WTC11 (cell line): Measurements from ENCODE around the gene WDR72. TPM values are rescaled to one million over a fixed set of nuclear protein-coding genes. Genes with fewer than 3 reads are reported as not detected.
A peak's percentile ranks its signal among the peaks of the same experiment; 100 is the strongest.

Experiments used
- ATAC-seq: fragments of 200-7000 bp; cut with Tn5 transposase; 2 replicates; pipeline ENCODE4 v1.10.0; 2021; ENCODE audit warnings: mild to moderate bottlenecking, moderate library complexity
- CTCF ChIA-PET: fragments of 300-600 bp; sonication (Branson Sonifier 250); formaldehyde crosslinking; loops from one replicate; lab custom pipeline; 2021; ENCODE audit warnings: antibody characterized with exemption; lab: Charles Lee
- POLR2A ChIA-PET: fragments of 350-600 bp; sonication (Branson Sonifier 250); formaldehyde crosslinking; loops from one replicate; lab custom pipeline; 2021; ENCODE audit warnings: antibody characterized with exemption; lab: Charles Lee
- DNase-seq: peaks from one replicate; pipeline ENCODE4 v3.0.0; 2021; ENCODE audit warnings: low spot score
- H3K27ac Mint-ChIP-seq: 2 replicates; pipeline ENCODE4 v1.8.0; 2021; ENCODE audit warnings: mixed read lengths
- H3K27me3 Mint-ChIP-seq: 2 replicates; pipeline ENCODE4 v1.8.0; 2021; ENCODE audit warnings: low read depth, mild to moderate bottlenecking, moderate library complexity, mixed read lengths
- H3K36me3 Mint-ChIP-seq: 2 replicates; pipeline ENCODE4 v1.8.0; 2021; ENCODE audit warnings: mixed read lengths
- H3K4me1 Mint-ChIP-seq: 2 replicates; pipeline ENCODE4 v1.8.0; 2022; ENCODE audit warnings: mixed read lengths
- H3K4me3 Mint-ChIP-seq: 2 replicates; pipeline ENCODE4 v1.8.0; 2021; ENCODE audit warnings: mild to moderate bottlenecking, moderate library complexity, mixed read lengths
- H3K9me3 Mint-ChIP-seq: 2 replicates; pipeline ENCODE4 v1.8.0; 2021; ENCODE audit warnings: mixed read lengths
- CREM ChIP-seq: sonication (generic); formaldehyde crosslinking; IDR thresholded peaks from 2 replicates; pipeline ENCODE4 v1.8.1; 2022; ENCODE audit warnings: mild to moderate bottlenecking, missing genetic modification reagents, moderate library complexity
- FOXP1 ChIP-seq: sonication (generic); formaldehyde crosslinking; IDR thresholded peaks from 2 replicates; pipeline ENCODE4 v1.8.0; 2022; ENCODE audit warnings: missing genetic modification reagents, mild to moderate bottlenecking, moderate library complexity, borderline replicate concordance
- GRHL2 ChIP-seq: fragments of 250-450 bp; sonication (Bioruptor Pico); IDR thresholded peaks from 2 replicates; pipeline ENCODE4 v1.8.0; 2022; ENCODE audit warnings: mild to moderate bottlenecking, moderate library complexity; ENCODE audit not compliant: insufficient replicate concordance, severe bottlenecking
- NR3C1 ChIP-seq: sonication (generic); formaldehyde crosslinking; conservative IDR thresholded peaks from 2 replicates; pipeline ENCODE4 v1.8.1; 2023; ENCODE audit warnings: low read depth, mild to moderate bottlenecking, missing genetic modification reagents
- SMAD4 ChIP-seq: sonication (generic); formaldehyde crosslinking; IDR thresholded peaks from 2 replicates; pipeline ENCODE4 v1.8.0; 2022; ENCODE audit warnings: mild to moderate bottlenecking, missing genetic modification reagents
- TEAD1 ChIP-seq: sonication (generic); formaldehyde crosslinking; IDR thresholded peaks from 2 replicates; pipeline ENCODE4 v1.8.0; 2022; ENCODE audit warnings: mild to moderate bottlenecking, missing genetic modification reagents
- TEAD4 ChIP-seq: sonication (generic); formaldehyde crosslinking; IDR thresholded peaks from 2 replicates; pipeline ENCODE4 v1.8.0; 2022; ENCODE audit warnings: mild to moderate bottlenecking, missing genetic modification reagents
- ZNF263 ChIP-seq: sonication (generic); formaldehyde crosslinking; IDR thresholded peaks from 2 replicates; pipeline ENCODE4 v1.8.1; 2022; ENCODE audit warnings: low read depth, mild to moderate bottlenecking, moderate library complexity, missing genetic modification reagents
- total RNA-seq: library from RNA; stranded (reverse); gene quantifications from 3 replicates; pipeline ENCODE4 v1.2.3, GENCODE V29; 2021
- TF ChIP-seq, protein P1 (sequence below): sonication (generic); formaldehyde crosslinking; IDR thresholded peaks from 2 replicates; pipeline ENCODE4 v1.8.1; 2023; ENCODE audit warnings: mild to moderate bottlenecking, missing genetic modification reagents, moderate library complexity
- TF ChIP-seq, protein P2 (sequence below): sonication (generic); formaldehyde crosslinking; conservative IDR thresholded peaks from 2 replicates; pipeline ENCODE4 v1.8.1; 2023; ENCODE audit warnings: mild to moderate bottlenecking, low read depth, missing genetic modification reagents, moderate library complexity
- TF ChIP-seq, protein P3 (sequence below): sonication (generic); formaldehyde crosslinking; IDR thresholded peaks from 2 replicates; pipeline ENCODE4 v1.8.1; 2022; ENCODE audit warnings: missing genetic modification reagents, borderline replicate concordance
- TF ChIP-seq, protein P4 (sequence below): sonication (generic); formaldehyde crosslinking; IDR thresholded peaks from 2 replicates; pipeline ENCODE4 v1.8.0; 2022; ENCODE audit warnings: missing genetic modification reagents
- TF ChIP-seq, protein P5 (sequence below): sonication (generic); formaldehyde crosslinking; IDR thresholded peaks from 2 replicates; pipeline ENCODE4 v1.8.0; 2023; ENCODE audit warnings: mild to moderate bottlenecking, missing genetic modification reagents
- TF ChIP-seq, protein P6 (sequence below): sonication (generic); formaldehyde crosslinking; conservative IDR thresholded peaks from 2 replicates; pipeline ENCODE4 v1.8.1; 2022; ENCODE audit warnings: mild to moderate bottlenecking, missing genetic modification reagents
- TF ChIP-seq, protein P7 (sequence below): fragments of 250-450 bp; sonication (Bioruptor Pico); IDR thresholded peaks from 2 replicates; pipeline ENCODE4 v1.8.0; 2021; ENCODE audit warnings: mild to moderate bottlenecking

WDR72 gene
- total RNA-seq, 1 experiment from 2014 or later: 8.6 TPM

DNA sequence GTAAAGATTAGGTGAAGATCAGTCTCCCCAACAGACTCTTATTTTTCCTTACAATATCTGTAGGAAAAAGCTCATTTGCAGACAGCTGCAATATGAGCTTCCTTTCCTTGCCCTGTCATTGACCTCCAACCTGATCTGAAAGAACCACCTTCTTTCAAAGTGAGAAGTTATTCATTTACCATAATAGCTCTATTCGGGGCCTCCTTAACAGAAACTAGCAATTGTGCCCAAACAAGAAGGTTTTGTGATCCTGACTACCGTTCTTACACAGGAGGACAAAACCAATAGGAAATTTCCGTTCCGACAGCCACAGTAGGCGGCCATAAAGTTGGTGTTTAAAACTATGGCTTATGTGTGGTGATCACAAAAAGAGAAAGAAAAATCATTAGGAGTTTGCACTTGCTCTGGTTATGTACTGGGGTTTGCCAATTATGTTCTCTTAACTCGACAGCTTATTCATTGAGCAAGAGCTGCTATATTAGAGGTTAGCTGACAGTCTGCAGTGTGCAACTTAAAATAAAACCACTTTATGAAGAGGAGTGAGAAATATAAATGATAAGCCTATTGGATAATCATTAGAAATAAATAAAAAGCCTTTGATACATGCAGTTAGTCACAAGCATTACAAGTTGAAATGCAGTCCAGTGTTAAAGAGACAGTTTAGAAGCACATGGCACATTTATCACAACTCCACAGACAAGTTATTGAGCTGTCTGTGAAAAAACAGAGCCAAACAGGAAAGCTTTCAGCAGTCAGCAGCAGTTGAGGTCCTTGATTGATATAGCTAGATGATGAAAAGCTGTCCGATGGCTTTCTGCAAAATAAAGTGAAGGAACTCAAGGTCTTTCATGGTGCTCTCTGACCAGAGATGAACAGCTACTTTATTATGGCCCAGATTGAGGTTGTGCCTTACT, 199.8 kb downstream of the WDR72 start:
- ATAC-seq: no peak
- Mint-ChIP-seq H3K4me3 (no peak overlapping the region), H3K4me1 (peaks cover 44% of the 10 kb centered on the region), H3K9me3 (no peaks in the 10 kb centered on the region), H3K36me3 (no peaks in the 10 kb centered on the region)
- DNase-seq: no peak
- CTCF ChIA-PET: no interaction called here
- TF ChIP-seq, protein P1, sequence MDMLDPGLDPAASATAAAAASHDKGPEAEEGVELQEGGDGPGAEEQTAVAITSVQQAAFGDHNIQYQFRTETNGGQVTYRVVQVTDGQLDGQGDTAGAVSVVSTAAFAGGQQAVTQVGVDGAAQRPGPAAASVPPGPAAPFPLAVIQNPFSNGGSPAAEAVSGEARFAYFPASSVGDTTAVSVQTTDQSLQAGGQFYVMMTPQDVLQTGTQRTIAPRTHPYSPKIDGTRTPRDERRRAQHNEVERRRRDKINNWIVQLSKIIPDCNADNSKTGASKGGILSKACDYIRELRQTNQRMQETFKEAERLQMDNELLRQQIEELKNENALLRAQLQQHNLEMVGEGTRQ (CRISPR knock-in tag): no peak
- TF ChIP-seq, protein P2, sequence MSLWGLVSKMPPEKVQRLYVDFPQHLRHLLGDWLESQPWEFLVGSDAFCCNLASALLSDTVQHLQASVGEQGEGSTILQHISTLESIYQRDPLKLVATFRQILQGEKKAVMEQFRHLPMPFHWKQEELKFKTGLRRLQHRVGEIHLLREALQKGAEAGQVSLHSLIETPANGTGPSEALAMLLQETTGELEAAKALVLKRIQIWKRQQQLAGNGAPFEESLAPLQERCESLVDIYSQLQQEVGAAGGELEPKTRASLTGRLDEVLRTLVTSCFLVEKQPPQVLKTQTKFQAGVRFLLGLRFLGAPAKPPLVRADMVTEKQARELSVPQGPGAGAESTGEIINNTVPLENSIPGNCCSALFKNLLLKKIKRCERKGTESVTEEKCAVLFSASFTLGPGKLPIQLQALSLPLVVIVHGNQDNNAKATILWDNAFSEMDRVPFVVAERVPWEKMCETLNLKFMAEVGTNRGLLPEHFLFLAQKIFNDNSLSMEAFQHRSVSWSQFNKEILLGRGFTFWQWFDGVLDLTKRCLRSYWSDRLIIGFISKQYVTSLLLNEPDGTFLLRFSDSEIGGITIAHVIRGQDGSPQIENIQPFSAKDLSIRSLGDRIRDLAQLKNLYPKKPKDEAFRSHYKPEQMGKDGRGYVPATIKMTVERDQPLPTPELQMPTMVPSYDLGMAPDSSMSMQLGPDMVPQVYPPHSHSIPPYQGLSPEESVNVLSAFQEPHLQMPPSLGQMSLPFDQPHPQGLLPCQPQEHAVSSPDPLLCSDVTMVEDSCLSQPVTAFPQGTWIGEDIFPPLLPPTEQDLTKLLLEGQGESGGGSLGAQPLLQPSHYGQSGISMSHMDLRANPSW: no peak
- TF ChIP-seq TEAD4 (CRISPR knock-in tag) (no peak), CREM (no peak), ZNF263 (no peak), FOXP1 (CRISPR knock-in tag) (no peak), GRHL2 (no peak), SMAD4 (CRISPR knock-in tag) (no peak), NR3C1 (CRISPR knock-in tag) (no peak), TEAD1 (CRISPR knock-in tag) (no peak)
- TF ChIP-seq, protein P3, sequence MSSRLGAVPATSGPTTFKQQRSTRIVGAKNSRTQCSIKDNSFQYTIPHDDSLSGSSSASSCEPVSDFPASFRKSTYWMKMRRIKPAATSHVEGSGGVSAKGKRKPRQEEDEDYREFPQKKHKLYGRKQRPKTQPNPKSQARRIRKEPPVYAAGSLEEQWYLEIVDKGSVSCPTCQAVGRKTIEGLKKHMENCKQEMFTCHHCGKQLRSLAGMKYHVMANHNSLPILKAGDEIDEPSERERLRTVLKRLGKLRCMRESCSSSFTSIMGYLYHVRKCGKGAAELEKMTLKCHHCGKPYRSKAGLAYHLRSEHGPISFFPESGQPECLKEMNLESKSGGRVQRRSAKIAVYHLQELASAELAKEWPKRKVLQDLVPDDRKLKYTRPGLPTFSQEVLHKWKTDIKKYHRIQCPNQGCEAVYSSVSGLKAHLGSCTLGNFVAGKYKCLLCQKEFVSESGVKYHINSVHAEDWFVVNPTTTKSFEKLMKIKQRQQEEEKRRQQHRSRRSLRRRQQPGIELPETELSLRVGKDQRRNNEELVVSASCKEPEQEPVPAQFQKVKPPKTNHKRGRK (CRISPR knock-in tag): no peak
- TF ChIP-seq, protein P4, sequence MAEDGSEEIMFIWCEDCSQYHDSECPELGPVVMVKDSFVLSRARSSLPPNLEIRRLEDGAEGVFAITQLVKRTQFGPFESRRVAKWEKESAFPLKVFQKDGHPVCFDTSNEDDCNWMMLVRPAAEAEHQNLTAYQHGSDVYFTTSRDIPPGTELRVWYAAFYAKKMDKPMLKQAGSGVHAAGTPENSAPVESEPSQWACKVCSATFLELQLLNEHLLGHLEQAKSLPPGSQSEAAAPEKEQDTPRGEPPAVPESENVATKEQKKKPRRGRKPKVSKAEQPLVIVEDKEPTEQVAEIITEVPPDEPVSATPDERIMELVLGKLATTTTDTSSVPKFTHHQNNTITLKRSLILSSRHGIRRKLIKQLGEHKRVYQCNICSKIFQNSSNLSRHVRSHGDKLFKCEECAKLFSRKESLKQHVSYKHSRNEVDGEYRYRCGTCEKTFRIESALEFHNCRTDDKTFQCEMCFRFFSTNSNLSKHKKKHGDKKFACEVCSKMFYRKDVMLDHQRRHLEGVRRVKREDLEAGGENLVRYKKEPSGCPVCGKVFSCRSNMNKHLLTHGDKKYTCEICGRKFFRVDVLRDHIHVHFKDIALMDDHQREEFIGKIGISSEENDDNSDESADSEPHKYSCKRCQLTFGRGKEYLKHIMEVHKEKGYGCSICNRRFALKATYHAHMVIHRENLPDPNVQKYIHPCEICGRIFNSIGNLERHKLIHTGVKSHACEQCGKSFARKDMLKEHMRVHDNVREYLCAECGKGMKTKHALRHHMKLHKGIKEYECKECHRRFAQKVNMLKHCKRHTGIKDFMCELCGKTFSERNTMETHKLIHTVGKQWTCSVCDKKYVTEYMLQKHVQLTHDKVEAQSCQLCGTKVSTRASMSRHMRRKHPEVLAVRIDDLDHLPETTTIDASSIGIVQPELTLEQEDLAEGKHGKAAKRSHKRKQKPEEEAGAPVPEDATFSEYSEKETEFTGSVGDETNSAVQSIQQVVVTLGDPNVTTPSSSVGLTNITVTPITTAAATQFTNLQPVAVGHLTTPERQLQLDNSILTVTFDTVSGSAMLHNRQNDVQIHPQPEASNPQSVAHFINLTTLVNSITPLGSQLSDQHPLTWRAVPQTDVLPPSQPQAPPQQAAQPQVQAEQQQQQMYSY (CRISPR knock-in tag): no peak
- TF ChIP-seq, protein P5, sequence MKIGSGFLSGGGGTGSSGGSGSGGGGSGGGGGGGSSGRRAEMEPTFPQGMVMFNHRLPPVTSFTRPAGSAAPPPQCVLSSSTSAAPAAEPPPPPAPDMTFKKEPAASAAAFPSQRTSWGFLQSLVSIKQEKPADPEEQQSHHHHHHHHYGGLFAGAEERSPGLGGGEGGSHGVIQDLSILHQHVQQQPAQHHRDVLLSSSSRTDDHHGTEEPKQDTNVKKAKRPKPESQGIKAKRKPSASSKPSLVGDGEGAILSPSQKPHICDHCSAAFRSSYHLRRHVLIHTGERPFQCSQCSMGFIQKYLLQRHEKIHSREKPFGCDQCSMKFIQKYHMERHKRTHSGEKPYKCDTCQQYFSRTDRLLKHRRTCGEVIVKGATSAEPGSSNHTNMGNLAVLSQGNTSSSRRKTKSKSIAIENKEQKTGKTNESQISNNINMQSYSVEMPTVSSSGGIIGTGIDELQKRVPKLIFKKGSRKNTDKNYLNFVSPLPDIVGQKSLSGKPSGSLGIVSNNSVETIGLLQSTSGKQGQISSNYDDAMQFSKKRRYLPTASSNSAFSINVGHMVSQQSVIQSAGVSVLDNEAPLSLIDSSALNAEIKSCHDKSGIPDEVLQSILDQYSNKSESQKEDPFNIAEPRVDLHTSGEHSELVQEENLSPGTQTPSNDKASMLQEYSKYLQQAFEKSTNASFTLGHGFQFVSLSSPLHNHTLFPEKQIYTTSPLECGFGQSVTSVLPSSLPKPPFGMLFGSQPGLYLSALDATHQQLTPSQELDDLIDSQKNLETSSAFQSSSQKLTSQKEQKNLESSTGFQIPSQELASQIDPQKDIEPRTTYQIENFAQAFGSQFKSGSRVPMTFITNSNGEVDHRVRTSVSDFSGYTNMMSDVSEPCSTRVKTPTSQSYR (CRISPR knock-in tag): no peak
- TF ChIP-seq, protein P6, sequence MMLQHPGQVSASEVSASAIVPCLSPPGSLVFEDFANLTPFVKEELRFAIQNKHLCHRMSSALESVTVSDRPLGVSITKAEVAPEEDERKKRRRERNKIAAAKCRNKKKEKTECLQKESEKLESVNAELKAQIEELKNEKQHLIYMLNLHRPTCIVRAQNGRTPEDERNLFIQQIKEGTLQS: no peak
- TF ChIP-seq, protein P7, sequence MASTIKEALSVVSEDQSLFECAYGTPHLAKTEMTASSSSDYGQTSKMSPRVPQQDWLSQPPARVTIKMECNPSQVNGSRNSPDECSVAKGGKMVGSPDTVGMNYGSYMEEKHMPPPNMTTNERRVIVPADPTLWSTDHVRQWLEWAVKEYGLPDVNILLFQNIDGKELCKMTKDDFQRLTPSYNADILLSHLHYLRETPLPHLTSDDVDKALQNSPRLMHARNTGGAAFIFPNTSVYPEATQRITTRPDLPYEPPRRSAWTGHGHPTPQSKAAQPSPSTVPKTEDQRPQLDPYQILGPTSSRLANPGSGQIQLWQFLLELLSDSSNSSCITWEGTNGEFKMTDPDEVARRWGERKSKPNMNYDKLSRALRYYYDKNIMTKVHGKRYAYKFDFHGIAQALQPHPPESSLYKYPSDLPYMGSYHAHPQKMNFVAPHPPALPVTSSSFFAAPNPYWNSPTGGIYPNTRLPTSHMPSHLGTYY: no peak
- TF ChIP-seq, all 79 proteins: peak for 0
- POLR2A ChIA-PET: no interaction called here
- H3K27ac Mint-ChIP-seq: peak overlapping the region; percentile 39; the same call in 1 of the 2 replicates
- H3K27me3 Mint-ChIP-seq: no peaks in the 10 kb centered on the region
